K562 (cell line): Measurements from ENCODE around the gene CCL3.

Experiments used
- PHF8 ChIP-seq: fragments of 200-600 bp; sonication (generic); IDR thresholded peaks from 2 replicates; pipeline ENCODE4 v1.6.1; 2012; ENCODE audit warnings: mixed run types, mild to moderate bottlenecking, inconsistent platforms, low read length, moderate library complexity, borderline replicate concordance
- SIN3A ChIP-seq, 2 experiments: fragments of 150-350 bp in 1 of 2; IDR thresholded peaks; 2 replicates each; pipeline ENCODE4 v1.6.1; 2011 to 2016; ENCODE audit warnings: borderline replicate concordance in 2 of 2, low read depth in 2 of 2, low read length in 2 of 2, mild to moderate bottlenecking in 2 of 2, moderate library complexity in 2 of 2; ENCODE audit not compliant: control insufficient read depth in 1 of 2
- ZNF431 ChIP-seq: sonication (generic); formaldehyde crosslinking; IDR thresholded peaks from 2 replicates; pipeline ENCODE4 v1.8.0; 2022; ENCODE audit warnings: mild to moderate bottlenecking, missing genetic modification reagents

DNA sequence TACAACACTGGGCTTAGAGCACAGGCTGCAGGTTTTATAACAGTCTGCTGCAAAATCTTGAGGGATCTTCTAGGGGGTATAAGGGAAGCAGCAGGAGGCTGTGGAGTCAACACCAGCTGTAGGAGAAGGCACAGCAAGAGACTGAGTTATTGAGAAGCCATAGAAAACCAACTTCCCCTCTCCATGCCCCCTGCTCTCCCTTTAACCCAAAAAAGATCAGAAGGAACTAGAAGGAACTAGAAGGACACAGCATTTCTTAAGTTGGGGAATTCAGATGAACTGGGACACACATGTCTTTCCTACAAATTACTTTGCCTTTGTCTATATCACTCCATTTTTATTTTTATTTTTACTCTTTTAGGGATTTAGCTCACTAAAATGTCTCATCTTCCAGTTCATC is 32.0 kb downstream of the CCL3 start:
- TF ChIP-seq SIN3A (IDR thresholded peaks at IDR 0.05; ENCODE audit: borderline replicate concordance in 2 of 2, control insufficient read depth in 1 of 2, low read depth in 2 of 2, low read length in 2 of 2) (no peak), PHF8 (no peak), ZNF431 (CRISPR knock-in tag) (no peak)
